ENCODE results near the gene AOPEP. TPM values are rescaled to one million over a fixed set of nuclear protein-coding genes. Genes with fewer than 3 reads are reported as not detected.

Gene AOPEP
- total RNA-seq, 2 experiments from 2014 or later: 9.5 TPM

DNA sequence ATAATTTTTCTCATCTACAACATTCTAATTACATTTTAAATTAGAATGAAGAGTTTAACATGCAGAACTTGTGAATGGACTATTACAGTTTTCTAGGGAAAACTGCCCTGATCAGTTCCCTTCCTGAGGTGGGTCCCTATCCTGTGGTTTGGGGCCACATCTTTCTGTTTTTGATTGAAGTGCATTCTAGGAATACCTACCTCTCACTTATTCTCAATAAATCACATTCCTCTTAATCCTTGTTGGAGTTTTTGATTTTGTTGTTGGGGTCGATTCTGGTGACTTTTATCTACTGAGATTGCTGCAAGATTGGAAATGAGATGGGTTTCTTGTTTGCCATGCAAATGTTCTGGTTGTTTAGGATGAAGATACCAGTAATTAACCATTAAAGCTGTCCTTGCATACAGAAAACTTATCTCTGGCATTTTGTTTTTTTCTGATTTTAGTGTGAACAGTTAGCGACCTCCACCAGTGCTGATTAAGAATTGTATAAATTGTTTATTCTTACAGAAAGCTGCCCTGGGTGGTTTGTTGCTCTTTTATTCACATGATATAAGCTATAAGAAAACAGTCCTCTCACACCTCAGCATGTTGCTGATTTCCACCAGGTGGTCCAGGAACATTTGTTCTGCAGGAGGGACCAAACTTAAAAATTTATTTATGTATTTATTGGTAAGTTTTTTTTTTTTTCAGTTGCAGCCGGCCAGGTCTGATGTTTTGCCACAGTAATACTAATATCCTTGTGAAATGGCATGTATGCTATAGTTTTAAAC lies 321.1 kb downstream of the AOPEP start:
- DNase-seq: no peak
- ATAC-seq (ENCODE audit: low read depth): no peak
- no peaks in the 10 kb centered on the region for H3K9me3 Mint-ChIP-seq
- H3K36me3 Mint-ChIP-seq: no peaks in the 10 kb centered on the region
- POLR2A ChIA-PET: no interaction called here
- H3K27me3 Mint-ChIP-seq: peaks cover 49% of the 10 kb centered on the region
- H3K4me3 Mint-ChIP-seq: peak overlapping the region; percentile 58
- no peak overlapping the region for H3K27ac Mint-ChIP-seq
- peaks cover 6% of the 10 kb centered on the region for H3K4me1 Mint-ChIP-seq

GRCh38 chr9:95048225-95049087 lies 322.0 kb downstream of the AOPEP start:
- Mint-ChIP-seq H3K9me3 (no peaks in the 10 kb centered on the region), H3K36me3 (no peaks in the 10 kb centered on the region), H3K4me1 (peaks cover 6% of the 10 kb centered on the region), H3K4me3 (peak overlapping the region; percentile 62), H3K27me3 (peaks cover 49% of the 10 kb centered on the region), H3K27ac (no peak overlapping the region)
- ATAC-seq (ENCODE audit: low read depth) (peak; percentile 80), DNase-seq (peak; percentile 48)
- POLR2A ChIA-PET: no interaction called here

DNA sequence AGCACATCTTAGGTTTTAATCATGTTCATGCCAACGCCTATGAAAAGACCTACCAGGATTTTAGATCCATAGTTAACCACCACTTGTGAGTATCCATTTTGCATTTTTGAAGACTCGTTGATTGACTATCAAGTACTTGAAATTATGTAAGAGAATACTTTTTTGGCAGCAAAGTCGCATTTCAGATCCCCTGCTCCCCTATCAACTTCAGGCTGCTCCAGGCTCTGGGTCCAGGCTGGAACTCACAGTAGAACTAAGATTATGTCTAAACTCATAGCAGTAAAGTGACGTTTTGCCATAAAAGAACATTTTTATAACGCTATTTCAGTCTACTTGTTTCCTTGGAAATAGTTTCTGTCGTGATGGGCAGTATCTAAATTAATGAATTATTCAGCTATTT lies 323.3 kb downstream of the AOPEP start:
- DNase-seq: no peak
- Mint-ChIP-seq H3K27me3 (peaks cover 49% of the 10 kb centered on the region), H3K9me3 (no peaks in the 10 kb centered on the region), H3K36me3 (no peaks in the 10 kb centered on the region), H3K4me1 (peaks cover 6% of the 10 kb centered on the region), H3K27ac (no peak overlapping the region), H3K4me3 (peak overlapping the region; percentile 5)
- no peak for ATAC-seq (ENCODE audit: low read depth)
- POLR2A ChIA-PET: no interaction called here

DNA sequence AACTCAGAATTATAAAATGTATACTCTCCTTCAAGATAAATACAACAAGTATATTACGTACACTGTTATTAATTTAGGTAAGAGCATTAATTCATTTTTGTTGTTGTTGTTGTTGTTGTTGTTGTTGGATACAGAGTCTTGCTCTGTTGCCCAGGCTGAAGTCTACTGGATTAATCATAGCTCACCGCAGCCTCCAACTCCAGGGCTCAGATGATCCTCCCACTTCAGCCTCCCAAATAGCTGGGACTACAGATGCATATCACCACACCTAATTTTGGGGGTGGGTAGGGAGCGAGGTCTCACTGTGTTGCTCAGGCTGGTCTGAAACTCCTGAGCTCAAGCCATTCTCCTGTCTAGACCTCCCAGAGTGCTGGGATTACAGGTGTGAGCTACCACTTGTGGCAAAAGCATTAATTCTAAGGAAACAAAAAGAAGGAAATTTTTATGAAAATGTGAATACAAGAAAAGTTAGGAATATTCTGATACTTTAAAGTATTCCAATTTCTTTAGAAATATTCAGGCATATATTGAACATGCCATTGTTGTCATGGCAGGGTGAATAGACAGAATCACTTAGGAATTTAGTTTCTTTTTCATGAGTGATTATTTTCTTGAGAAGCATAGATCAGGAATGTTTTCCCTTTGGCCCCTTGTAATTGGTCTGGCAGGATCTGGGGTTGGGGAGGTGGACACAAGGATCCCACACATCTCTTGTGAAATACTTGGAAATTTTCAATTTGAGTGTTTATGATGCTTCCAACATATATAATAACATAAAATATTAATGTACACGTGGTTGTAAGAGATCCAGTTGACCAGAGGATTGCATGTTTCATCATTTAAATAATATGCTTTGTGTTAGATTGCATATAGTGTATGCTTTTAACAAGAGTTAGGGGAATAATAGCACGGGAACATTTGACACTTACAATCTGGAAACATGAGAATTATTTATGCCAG lies 327.4 kb downstream of the AOPEP start:
- Mint-ChIP-seq H3K4me3 (no peak overlapping the region), H3K27me3 (peaks cover 32% of the 10 kb centered on the region), H3K4me1 (peaks cover 4% of the 10 kb centered on the region), H3K36me3 (no peaks in the 10 kb centered on the region), H3K9me3 (no peaks in the 10 kb centered on the region), H3K27ac (no peak overlapping the region)
- POLR2A ChIA-PET: no interaction called here
- ATAC-seq (ENCODE audit: low read depth): no peak
- DNase-seq: no peak

DNA sequence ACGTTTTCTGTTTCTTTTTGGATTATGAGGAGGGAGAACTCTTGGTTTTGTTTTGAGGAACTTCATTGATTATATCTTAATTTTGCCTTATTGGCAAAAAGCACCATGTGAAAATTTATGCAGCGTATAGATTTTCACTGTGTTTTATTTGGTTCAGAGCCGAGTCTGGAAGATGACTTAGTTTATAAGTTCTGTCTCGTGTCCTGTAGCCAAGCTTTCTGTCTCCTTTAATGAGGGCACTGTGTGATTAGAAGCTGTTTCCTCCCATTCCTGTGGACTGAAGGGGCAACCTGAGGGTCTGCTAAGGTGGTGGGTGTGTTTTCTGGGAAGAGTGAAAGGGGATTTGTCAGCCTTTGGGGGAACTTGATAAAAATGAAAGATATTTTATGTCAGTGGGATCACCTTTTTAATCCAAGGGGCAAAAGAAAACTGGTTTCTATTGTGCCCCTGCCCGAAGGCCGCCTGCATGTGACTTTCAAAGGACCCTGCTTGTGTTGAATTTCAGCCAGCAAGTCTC lies 328.9 kb downstream of the AOPEP start:
- H3K27ac Mint-ChIP-seq: no peak overlapping the region
- no peaks in the 10 kb centered on the region for H3K9me3 Mint-ChIP-seq
- DNase-seq (no peak), ATAC-seq (ENCODE audit: low read depth) (no peak)
- no peaks in the 10 kb centered on the region for H3K36me3 Mint-ChIP-seq
- POLR2A ChIA-PET: no interaction called here
- no peak overlapping the region for H3K4me3 Mint-ChIP-seq
- peaks cover 18% of the 10 kb centered on the region for H3K27me3 Mint-ChIP-seq
- no peaks in the 10 kb centered on the region for H3K4me1 Mint-ChIP-seq

GRCh38 chr9:95055851-95056551 lies 329.5 kb downstream of the AOPEP start:
- Mint-ChIP-seq H3K27ac (no peak overlapping the region), H3K36me3 (no peaks in the 10 kb centered on the region), H3K9me3 (no peaks in the 10 kb centered on the region), H3K4me3 (no peak overlapping the region), H3K4me1 (no peaks in the 10 kb centered on the region), H3K27me3 (peaks cover 12% of the 10 kb centered on the region)
- ATAC-seq (ENCODE audit: low read depth) (no peak), DNase-seq (no peak)
- POLR2A ChIA-PET: no interaction called here

DNA sequence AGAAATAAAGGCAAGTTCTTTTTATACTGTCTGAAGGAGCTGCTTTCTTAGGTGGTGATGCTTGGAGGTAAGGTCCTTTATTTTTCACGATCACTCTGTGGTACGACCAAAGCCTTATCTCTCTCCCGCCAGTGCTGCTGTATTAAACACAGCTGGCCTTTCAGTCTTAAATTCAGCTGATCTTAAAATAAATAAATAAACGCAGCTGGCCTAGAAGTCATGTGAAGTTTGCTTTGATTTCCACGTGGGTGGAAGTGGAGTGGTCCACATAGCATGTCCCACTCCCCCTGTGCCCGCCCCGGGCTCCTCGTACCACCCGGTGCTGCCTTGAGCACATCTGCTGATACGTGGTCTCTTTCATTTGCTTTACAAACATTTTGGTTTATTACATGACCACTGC lies 330.6 kb downstream of the AOPEP start:
- DNase-seq: no peak
- Mint-ChIP-seq H3K27me3 (peaks cover 7% of the 10 kb centered on the region), H3K27ac (no peak overlapping the region), H3K4me3 (no peak overlapping the region), H3K4me1 (no peaks in the 10 kb centered on the region), H3K9me3 (no peaks in the 10 kb centered on the region), H3K36me3 (no peaks in the 10 kb centered on the region)
- no peak for ATAC-seq (ENCODE audit: low read depth)
- POLR2A ChIA-PET: no interaction called here

DNA sequence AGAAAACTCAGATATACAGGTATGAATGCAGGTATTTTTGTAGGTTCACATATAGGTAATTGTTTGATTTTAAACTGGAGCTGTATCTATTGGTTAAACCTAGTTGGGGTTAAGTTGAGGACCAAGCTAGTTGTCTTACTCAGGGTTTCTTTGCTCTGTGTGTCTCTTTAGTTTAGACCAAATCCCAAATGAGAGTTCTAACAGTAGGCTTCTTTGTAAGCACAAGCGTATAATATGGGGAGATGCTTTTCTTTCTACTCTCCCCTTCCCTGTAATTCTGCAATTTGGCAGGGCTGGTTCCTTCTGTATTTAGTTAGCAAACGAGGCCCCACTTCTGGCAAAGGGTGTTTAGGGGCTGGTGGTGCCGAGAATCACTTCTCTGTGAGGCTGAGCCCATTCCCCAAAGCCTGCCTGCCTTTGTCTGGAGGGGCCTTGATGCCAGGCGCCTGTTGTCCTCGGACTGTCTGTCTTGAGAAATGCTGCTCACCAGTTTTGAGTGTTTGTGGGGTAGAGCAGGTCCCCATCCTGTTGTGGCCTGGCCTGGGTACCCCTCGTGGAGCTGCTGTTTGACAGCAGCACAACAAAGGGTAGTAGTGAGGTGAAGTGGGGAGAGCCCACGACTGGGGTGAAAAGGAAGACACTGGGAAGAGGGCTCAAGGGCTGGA lies 331.8 kb downstream of the AOPEP start:
- DNase-seq (no peak), ATAC-seq (ENCODE audit: low read depth) (no peak)
- no peaks in the 10 kb centered on the region for H3K9me3 Mint-ChIP-seq
- no peak overlapping the region for H3K4me3 Mint-ChIP-seq
- peaks cover 5% of the 10 kb centered on the region for H3K27me3 Mint-ChIP-seq
- no peak overlapping the region for H3K27ac Mint-ChIP-seq
- no peaks in the 10 kb centered on the region for H3K36me3 Mint-ChIP-seq
- POLR2A ChIA-PET: no interaction called here
- H3K4me1 Mint-ChIP-seq: no peaks in the 10 kb centered on the region

GRCh38 chr9:95058795-95059386 lies 332.4 kb downstream of the AOPEP start:
- no peaks in the 10 kb centered on the region for H3K4me1 Mint-ChIP-seq
- POLR2A ChIA-PET: no interaction called here
- no peak for DNase-seq
- H3K36me3 Mint-ChIP-seq: no peaks in the 10 kb centered on the region
- H3K4me3 Mint-ChIP-seq: no peak overlapping the region
- H3K9me3 Mint-ChIP-seq: no peaks in the 10 kb centered on the region
- H3K27ac Mint-ChIP-seq: no peak overlapping the region
- no peak for ATAC-seq (ENCODE audit: low read depth)
- peaks cover 5% of the 10 kb centered on the region for H3K27me3 Mint-ChIP-seq

DNA sequence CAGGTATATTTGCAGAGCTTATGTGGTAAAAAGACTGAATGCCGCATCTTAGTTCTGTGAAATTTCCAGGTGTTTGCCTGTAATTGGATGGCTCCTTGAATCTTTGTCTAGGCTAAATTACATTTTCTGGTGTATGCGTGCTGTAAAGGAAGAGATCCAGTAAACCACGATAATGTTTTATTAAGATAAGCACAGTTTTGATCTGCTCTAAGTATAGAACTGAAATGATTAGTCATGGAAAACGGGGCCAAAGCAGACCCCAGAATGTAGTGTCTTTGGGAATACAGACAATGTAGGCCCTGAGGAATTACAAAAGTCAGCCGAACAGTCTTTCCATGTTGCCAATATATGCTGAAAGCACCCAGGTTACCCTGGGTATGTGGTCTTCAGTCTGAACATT lies 333.7 kb downstream of the AOPEP start:
- no peaks in the 10 kb centered on the region for H3K9me3 Mint-ChIP-seq
- no peak overlapping the region for H3K27ac Mint-ChIP-seq
- no peak overlapping the region for H3K4me3 Mint-ChIP-seq
- no peaks in the 10 kb centered on the region for H3K4me1 Mint-ChIP-seq
- POLR2A ChIA-PET: no interaction called here
- DNase-seq (no peak), ATAC-seq (ENCODE audit: low read depth) (no peak)
- peaks cover 5% of the 10 kb centered on the region for H3K27me3 Mint-ChIP-seq
- no peaks in the 10 kb centered on the region for H3K36me3 Mint-ChIP-seq

DNA sequence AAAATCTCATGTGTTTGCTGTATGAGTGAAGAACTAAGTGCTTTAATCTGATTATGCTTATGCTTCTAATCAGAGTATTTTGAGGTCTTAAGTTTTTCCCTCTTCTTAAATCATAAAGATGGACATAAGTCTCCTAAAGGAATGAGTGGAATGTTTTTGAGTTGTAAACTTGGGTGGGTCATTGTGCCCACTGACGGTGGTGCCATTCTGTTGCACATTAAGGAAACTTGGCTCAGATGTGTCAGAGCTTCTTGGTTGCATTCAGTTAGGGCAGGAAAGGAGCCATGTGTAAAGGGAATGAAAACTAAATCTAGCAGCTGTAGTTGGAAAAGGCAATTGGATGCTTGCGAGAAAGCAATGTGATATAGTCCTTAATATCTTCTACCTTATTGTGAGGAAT lies 334.4 kb downstream of the AOPEP start:
- no peak overlapping the region for H3K4me3 Mint-ChIP-seq
- no peaks in the 10 kb centered on the region for H3K9me3 Mint-ChIP-seq
- POLR2A ChIA-PET: no interaction called here
- no peaks in the 10 kb centered on the region for H3K4me1 Mint-ChIP-seq
- no peak overlapping the region for H3K27ac Mint-ChIP-seq
- peaks cover 5% of the 10 kb centered on the region for H3K27me3 Mint-ChIP-seq
- ATAC-seq (ENCODE audit: low read depth) (no peak), DNase-seq (no peak)
- no peaks in the 10 kb centered on the region for H3K36me3 Mint-ChIP-seq

GRCh38 chr9:95061916-95062595 lies 335.6 kb downstream of the AOPEP start:
- H3K27me3 Mint-ChIP-seq: peaks cover 5% of the 10 kb centered on the region
- no peaks in the 10 kb centered on the region for H3K9me3 Mint-ChIP-seq
- no peak overlapping the region for H3K27ac Mint-ChIP-seq
- POLR2A ChIA-PET: no interaction called here
- H3K36me3 Mint-ChIP-seq: no peaks in the 10 kb centered on the region
- H3K4me3 Mint-ChIP-seq: no peak overlapping the region
- ATAC-seq (ENCODE audit: low read depth) (no peak), DNase-seq (no peak)
- H3K4me1 Mint-ChIP-seq: no peaks in the 10 kb centered on the region
